Stimulated activated CD4-positive, alpha-beta T cell treated with anti-CD3 and anti-CD28 coated beads, Interleukin-12 subunit alpha, Interleukin-12 subunit beta, amount 100 ng/mL, for 24 hours (primary cell): ENCODE results near the gene TRIM5.
"Not testable (repeated sequence)": the region's sequence is repeated elsewhere in the genome, so short reads cannot be mapped to it uniquely, and the experiment has no call there.

Experiments
- DNase-seq, 2 experiments: peaks; one replicate each; pipeline ENCODE4 v3.0.0-alpha.2; 2020; ENCODE audit warnings: low read depth in 2 of 2

TRIM5 gene, protein sequence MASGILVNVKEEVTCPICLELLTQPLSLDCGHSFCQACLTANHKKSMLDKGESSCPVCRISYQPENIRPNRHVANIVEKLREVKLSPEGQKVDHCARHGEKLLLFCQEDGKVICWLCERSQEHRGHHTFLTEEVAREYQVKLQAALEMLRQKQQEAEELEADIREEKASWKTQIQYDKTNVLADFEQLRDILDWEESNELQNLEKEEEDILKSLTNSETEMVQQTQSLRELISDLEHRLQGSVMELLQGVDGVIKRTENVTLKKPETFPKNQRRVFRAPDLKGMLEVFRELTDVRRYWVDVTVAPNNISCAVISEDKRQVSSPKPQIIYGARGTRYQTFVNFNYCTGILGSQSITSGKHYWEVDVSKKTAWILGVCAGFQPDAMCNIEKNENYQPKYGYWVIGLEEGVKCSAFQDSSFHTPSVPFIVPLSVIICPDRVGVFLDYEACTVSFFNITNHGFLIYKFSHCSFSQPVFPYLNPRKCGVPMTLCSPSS

DNA sequence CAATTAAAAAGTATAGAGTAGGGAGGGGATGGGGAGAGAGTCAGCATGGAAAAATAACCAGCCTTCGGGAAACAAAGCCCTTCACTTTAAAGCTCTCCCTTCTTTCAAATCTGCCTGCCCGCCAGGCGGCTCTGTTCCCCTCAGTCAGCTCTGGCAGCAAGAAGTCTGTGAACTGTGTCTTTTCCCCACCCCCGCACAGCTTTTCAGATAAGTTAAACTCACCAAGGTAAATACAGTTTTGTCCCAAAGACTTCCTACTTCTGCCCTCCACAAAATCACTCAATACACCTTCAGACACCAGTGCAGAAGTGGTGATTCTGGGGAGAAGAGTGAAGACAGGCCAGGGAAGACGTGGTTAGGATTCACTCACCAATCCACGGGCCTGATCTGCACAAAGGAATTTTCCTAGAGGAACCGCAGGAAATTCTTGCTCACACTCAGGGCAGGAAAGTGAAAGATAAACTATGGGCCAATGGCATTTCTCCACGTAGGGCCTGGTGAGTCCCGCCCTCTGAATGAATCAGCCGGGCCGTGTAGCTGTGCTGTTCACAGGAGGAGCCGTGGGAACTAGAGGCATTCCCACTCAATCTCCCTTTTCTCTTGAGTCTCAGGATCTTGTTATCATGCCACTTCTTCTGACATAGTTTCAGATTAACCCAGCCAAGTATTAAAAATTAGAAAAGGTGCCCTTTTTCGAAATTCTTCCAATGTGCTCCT lies at the start of gene TRIM5:
Gene TRIM5, minus strand, starts transcription at position 429 of the 717 bp plus-strand sequence. CDS start 4,897 bp downstream, outside the sequence.
- peak; percentile 56 to 74 for DNase-seq

DNA sequence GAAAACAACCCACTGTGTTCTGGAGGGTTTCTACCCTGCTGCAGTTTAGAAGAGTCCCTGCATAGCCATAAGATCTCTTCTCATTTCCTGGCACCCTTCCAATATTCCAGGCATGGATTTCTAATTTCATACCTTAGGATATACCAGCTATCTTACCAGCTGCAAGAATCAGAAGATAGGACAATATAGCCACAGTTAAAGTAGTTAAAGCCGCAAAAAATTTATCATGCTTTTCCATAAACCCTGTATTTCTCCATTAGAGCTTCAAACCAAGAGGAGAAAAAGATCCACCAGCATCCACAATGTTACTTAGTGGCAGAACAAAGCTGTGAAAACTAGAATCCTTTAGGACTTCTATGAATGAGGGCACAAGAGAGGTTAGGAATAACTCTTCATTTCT lies 42.8 kb upstream of the TRIM5 start:
- no peak for DNase-seq

DNA sequence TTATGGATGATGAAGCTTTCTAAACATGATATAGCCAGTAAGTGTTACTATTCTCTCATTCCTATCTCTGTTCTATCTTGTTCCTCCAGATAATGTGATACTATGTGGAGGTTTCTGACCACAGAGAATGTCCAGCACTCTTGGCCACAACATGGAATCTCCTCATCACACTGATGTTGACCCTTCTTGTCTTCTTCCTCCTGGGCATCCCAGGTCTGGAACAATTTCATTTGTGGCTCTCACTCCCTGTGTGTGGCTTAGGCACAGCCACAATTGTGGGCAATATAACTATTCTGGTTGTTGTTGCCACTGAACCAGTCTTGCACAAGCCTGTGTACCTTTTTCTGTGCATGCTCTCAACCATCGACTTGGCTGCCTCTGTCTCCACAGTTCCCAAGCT lies 41.5 kb upstream of the TRIM5 start:
- no peak for DNase-seq

DNA sequence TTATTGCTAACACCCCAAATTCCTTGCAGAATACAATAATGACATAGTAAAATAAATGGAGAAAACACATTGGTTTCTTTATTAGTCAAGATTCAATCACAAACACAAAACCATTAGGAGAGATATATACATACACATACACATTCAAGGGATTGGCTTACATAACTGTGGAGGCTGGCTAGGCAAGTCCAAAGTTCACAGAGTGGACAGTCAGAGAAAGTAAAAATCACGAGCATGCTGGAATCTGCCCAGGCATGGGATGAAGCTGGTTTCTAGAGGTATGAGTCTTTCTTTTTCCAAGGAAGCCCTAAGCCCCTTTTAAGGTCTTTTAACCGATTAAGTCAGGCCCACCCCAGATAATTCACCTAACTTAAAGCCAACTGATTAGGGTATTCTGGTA lies 37.7 kb upstream of the TRIM5 start:
- DNase-seq: no peak

DNA sequence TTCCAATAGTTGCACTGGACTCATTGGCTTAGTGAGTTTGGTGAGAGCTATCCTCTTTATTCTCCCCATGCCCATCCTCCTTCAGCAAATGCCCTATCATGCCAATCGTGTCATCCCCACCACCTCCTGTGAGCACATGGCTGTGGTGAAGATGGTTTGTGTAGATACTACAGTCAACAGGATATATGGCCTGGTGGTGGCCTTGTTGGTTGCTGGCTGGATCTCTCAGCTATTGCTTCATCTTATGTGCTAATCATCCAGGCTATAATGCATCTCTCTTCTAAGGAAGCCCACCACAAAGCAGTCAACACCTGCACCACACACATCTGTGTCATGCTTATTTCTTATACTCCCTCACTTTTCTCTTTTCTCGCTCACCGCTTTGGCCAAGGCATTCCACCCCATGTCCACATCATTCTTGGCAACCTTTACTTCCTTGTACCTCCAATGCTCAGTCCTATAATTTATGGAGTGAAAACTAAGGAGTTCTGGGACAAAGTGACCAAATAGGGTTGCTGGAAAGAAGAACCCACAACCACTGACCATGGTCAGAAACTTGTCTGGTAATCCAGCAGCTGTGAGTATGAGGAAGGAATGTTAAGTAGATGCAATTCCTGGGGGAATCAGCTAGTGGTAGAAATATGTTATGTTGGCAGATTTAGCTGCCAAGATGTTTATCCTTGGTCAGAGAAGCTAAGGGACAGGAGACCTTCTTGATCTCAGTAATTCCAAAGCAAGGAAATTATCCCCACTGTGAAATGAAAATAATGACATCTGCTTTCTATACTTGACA lies 35.0 kb upstream of the TRIM5 start:
- DNase-seq: no peak

DNA sequence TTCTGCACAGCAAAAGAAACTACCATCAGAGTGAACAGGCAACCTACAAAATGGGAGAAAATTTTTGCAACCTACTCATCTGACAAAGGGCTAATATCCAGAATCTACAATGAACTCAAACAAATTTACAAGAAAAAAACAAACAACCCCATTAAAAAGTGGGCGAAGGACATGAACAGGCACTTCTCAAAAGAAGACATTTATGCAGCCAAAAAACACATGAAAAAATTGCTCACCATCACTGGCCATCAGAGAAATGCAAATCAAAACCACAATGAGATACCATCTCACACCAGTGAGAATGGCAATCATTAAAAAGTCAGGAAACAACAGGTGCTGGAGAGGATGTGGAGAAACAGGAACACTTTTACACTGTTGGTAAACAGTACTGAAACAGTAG lies 31.6 kb upstream of the TRIM5 start:
- not testable (repeated sequence) for DNase-seq

DNA sequence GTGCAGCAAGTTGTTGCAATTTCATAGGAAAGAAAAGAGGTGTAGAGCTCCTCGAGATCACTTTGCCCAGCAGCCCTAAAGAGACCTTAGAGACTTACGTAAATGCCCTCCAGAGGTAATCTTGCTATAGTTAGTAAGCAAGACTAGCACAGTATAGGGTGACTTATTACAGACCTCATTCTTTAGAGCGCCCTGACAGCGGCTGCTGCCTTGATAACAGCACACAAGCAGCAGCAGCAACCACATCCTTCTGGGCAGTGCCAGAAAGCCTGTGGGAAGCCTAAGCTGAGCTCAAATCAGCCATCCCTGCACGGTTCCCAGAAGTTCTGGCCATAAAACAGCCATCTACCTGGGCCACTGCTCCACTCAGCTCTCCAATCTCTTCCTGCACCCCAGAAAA lies 28.8 kb upstream of the TRIM5 start:
- DNase-seq: no peak

DNA sequence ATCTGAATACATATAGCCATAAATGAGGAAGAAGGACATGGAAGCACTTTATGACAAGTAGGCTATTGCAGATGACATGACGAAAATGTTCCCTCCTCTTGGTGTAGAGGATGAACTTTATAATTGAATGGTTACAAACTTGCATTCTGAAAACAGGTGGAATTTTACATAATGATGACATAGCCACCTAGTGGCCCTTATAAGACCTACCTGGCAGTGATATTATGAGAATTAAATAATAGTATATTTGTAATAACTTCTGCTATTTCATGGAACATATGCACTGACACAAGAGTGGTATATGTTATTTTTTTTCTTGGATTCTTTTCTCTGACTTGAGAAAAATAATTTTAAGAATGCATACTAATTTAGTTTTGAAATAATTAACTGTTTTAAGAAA lies 27.6 kb upstream of the TRIM5 start:
- no peak for DNase-seq

DNA sequence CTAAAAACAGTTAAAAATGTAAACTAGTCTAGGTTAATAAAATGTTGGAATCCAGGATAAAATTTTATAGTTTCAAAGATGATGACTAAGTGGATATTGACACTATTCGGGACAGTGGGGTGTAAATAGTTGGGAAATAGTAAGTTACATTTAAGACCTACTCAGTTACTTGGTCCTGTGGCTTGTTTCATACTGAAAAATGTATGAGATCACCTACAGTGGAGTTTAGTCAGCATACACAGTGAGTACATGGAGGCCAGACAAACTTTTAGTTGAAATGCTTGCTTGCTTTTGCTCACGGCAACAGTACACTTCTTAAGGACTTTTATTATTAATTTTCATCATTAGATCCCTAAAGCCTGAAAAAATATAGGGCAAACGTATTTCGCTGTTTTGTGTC lies 20.8 kb upstream of the TRIM5 start:
- no peak for DNase-seq

DNA sequence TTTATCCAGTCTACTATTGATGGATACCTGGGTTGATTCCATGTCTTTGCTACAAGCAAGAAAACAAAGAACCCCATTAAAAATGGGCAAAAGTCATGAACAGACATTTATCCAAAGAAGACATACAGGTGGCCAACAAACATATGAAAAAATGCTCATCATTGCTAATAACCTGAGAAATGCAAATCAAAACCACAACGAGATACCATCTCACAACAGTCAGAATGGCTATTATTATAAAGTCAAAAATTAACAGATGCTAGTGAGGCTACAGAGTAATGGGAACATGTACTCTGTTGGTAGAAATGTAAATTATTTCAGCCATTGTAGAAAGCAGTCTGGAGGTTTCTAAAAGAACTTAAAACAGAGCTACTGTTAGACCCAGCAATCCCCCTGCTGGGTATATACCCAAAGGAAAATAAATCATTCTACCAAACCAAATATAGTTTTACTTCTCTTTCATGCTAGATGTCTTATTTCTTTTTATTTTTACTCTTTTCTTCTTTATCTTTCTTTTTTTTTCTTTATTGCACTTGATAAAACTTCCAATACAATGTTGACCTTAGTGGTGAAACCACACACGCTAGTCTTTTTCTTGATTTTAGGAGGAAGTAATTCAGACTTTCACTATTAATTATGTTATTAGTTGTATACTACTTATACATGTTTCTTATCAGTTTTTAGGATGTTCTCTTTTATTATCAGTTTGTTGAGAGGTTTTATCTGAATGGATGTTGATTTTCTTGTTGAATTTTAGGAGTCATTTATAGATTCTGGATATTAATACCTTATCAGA lies 19.1 kb upstream of the TRIM5 start:
- DNase-seq: no peak

DNA sequence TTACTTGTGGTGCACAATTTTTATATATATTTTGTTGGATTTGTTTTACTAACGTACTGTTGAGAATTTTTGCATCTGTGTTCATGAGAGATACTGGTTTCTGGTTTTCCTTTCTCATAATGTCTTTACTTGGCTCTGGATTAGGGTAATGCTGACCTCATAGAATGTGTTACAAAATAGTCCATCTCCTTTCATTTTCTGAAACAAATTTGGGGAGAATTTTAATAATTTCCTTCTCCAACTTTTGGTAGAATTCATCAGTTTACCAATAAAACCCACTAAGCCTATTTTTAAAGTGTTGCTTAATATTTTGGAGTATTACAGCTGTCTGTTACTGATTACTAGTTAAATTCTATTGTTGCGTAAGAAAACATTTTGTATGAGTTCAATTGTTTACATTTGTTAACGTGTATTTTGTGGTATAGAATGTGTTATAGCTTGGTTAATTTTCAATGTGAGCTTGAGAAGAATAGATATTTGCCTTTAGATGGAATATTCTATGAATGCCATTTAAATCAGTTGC lies 16.2 kb upstream of the TRIM5 start:
- DNase-seq: no peak

DNA sequence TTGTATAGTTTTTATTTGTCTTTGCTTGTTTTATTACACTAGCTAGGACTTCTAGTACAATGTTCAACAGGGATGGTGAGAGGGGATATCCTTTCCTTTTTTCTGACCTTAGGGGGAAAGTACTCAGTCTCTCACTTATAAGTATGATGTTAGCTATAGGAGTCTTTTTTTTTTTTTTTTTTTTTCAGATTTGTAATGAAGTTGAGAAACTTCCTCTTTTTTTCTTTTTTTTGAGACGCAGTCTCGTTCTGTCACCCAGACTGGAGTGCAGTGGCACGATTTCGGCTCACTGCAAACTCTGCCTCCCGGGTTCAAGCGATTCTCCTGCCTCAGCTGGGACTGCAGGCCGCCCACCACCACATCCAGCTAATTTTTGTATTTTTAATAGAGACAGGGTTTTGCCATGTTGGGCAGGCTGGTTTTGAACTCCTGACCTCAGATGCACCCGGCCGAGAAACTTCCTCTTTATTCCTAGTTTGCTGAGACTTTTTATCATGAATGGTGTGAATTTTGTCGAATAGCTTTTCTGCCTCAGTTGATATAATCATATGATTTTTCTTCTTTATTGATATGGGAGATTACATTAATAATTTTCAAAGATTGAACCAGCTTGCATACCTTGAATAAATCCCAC lies 15.7 kb upstream of the TRIM5 start:
- no peak for DNase-seq

DNA sequence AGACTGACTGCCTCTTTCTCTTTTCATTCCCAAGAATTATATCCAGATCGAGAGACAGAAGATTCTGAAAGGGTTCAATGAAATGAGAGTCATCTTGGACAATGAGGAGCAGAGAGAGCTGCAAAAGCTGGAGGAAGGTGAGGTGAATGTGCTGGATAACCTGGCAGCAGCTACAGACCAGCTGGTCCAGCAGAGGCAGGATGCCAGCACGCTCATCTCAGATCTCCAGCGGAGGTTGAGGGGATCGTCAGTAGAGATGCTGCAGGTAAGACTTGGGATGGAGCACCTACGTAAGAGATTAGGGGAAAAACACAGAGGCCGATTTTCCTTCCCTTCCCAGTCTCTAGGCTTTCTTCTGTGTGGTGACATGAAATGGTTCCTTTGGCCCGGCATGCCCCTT lies 13.4 kb upstream of the TRIM5 start:
- no peak for DNase-seq

DNA sequence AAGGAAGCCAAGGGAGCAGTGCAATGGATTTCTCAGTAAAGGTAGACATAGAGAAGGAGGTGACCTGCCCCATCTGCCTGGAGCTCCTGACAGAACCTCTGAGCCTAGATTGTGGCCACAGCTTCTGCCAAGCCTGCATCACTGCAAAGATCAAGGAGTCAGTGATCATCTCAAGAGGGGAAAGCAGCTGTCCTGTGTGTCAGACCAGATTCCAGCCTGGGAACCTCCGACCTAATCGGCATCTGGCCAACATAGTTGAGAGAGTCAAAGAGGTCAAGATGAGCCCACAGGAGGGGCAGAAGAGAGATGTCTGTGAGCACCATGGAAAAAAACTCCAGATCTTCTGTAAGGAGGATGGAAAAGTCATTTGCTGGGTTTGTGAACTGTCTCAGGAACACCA lies 11.3 kb upstream of the TRIM5 start:
- DNase-seq: no peak

DNA sequence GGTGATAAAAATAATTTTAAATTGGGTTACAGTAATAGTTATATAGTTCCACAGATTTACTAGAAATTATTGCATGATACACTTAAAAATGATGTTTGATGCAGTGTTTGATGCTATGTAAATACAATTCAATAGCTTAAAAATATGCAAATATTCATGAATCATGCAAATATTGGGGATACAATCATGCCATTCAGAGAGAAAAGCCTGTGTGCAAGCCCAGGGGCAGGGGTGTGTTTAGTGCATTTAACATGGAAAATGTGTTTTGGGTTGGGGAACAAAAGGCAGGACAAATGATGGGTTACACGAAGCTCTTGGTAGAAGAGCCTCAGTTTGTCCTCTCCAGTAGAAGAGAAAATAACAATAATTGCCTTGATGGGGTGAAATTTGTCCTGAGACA lies 10.7 kb upstream of the TRIM5 start:
- no peak for DNase-seq

DNA sequence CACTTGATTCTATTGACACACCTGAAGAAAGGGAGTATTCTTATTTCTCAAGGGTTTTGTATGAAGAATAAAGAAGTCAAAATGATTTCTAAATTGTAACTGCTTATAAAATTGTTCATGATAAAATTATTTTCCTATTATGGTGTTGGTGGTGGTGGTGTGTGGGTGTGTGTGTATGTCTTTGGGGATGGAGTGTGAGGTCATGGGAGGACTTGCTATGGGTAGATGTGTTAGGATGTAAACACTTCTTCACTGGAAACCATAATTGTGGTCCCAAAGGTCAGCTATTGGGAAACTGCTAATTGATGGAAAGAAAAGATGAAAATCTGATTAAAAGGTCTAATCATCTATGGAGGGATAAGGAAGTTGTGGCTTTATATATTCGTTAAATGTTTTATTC lies 9.8 kb upstream of the TRIM5 start:
- no peak for DNase-seq

DNA sequence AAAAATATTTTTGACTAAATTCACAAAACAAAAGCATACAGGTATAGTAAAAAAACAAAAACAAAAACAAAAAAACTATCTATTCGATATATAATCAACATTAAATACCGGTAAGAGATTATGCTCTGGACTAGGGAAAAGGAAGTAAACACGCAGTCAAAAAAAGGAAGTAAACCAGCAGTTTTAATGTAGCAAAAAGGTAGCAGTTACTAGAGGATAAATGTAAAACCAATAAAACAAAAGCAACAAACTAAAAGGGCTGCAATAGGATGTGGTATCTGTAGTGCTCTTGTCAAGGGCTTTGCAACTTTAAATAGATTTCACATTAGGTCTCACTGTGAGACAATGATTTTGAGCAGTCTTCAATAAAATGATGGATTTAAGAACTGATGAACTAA lies 7.1 kb upstream of the TRIM5 start:
- no peak for DNase-seq

DNA sequence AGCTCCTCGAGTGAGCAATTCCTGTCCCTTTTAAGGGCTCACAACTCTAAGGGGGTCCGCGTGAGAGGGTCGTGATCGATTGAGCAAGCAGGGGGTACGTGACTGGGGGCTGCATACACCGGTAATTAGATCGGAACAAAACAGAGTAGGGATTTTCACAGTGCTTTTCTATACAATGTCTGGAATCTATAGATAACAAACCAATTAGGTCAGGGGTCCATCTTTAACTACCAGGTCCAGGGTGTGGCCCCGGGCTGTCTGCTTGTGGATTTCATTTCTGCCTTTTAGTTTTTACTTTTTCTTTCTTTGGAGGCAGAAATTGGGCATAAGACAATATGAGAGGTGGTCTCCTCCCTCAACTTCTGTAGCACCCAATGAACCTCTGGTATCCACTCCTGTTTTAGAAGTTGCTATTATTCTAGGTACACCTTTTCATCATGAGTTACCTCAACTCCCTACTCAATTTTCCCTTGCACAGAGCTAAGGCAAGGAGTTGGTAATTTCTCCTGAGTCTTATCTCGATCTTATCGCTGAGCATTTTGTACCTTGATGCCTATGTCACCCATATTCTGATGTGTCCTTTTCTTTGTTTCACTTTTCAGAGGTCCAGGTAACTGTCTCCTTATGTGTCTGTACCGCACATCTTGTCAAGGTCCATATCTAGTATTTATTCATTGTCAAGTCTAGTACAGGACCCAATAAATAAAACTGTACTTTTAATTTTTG lies 6.5 kb upstream of the TRIM5 start:
- not testable (repeated sequence) for DNase-seq

DNA sequence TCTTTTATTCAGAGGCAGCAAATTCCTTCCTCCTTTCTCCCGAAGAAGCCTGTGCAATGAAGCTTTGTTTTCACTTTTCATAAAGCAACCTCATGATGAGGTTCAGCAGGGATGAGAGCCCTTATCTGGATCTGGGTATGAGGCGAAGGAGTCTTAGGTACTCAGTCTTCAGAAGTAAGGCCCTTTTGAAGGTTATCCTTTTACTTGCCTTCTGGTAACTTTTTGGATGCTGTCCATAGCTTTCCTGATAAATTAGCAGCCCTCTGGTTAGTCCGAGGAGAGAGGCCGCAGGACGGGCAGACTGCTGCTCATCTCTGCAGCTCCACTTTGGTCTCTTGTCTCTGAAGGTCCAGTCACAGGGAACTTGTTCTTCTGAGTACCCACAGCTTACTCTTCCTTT lies 5.9 kb upstream of the TRIM5 start:
- no peak for DNase-seq

DNA sequence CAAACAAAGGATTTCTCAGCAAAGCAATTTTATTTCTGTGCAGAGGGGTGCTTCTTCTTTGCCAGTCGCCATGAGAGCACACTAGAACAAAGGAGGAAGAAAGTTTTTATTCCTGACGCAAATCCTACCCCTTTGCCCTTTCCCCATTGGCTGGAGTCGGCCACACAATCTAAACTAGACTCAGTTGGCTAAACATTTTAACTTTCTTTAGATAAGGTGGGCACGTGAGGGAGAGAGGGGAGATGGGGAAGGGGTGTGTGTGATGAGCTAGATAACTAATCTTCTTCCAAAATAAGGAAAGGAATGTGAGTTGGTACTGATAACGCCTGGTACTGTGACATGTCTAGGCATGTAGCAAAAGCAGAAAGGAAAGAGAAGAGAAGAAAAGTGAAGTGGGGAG lies 5.3 kb upstream of the TRIM5 start:
- no peak for DNase-seq
